WTC11 (cell line): ENCODE measurements around the gene CARD11. TPM values are rescaled to one million over a fixed set of nuclear protein-coding genes. Genes with fewer than 3 reads are reported as not detected.

Source experiments
- ATAC-seq: fragments of 200-7000 bp; cut with Tn5 transposase; 2 replicates; pipeline ENCODE4 v1.10.0; 2021; ENCODE audit warnings: mild to moderate bottlenecking, moderate library complexity
- CTCF ChIA-PET: fragments of 300-600 bp; sonication (Branson Sonifier 250); formaldehyde crosslinking; loops from one replicate; lab custom pipeline; 2021; ENCODE audit warnings: antibody characterized with exemption; lab: Charles Lee
- POLR2A ChIA-PET: fragments of 350-600 bp; sonication (Branson Sonifier 250); formaldehyde crosslinking; loops from one replicate; lab custom pipeline; 2021; ENCODE audit warnings: antibody characterized with exemption; lab: Charles Lee
- DNase-seq: peaks from one replicate; pipeline ENCODE4 v3.0.0; 2021; ENCODE audit warnings: low spot score
- H3K27ac Mint-ChIP-seq: 2 replicates; pipeline ENCODE4 v1.8.0; 2021; ENCODE audit warnings: mixed read lengths
- H3K27me3 Mint-ChIP-seq: 2 replicates; pipeline ENCODE4 v1.8.0; 2021; ENCODE audit warnings: low read depth, mild to moderate bottlenecking, moderate library complexity, mixed read lengths
- H3K36me3 Mint-ChIP-seq: 2 replicates; pipeline ENCODE4 v1.8.0; 2021; ENCODE audit warnings: mixed read lengths
- H3K4me1 Mint-ChIP-seq: 2 replicates; pipeline ENCODE4 v1.8.0; 2022; ENCODE audit warnings: mixed read lengths
- H3K4me3 Mint-ChIP-seq: 2 replicates; pipeline ENCODE4 v1.8.0; 2021; ENCODE audit warnings: mild to moderate bottlenecking, moderate library complexity, mixed read lengths
- H3K9me3 Mint-ChIP-seq: 2 replicates; pipeline ENCODE4 v1.8.0; 2021; ENCODE audit warnings: mixed read lengths
- ATF1 ChIP-seq: sonication (generic); formaldehyde crosslinking; IDR thresholded peaks from 2 replicates; pipeline ENCODE4 v1.8.1; 2023; ENCODE audit warnings: mild to moderate bottlenecking, moderate library complexity, missing genetic modification reagents
- ATF6 ChIP-seq: sonication (generic); formaldehyde crosslinking; IDR thresholded peaks from 2 replicates; pipeline ENCODE4 v1.8.1; 2023; ENCODE audit warnings: mild to moderate bottlenecking, missing genetic modification reagents
- CBFB ChIP-seq: sonication (generic); formaldehyde crosslinking; IDR thresholded peaks from 2 replicates; pipeline ENCODE4 v1.8.1; 2022; ENCODE audit warnings: mild to moderate bottlenecking, low read depth, missing genetic modification reagents
- CDX4 ChIP-seq: fragments of 250-450 bp; sonication (Bioruptor Pico); IDR thresholded peaks from 2 replicates; pipeline ENCODE4 v1.9.0; 2021; ENCODE audit warnings: moderate library complexity, mild to moderate bottlenecking, inconsistent platforms, borderline replicate concordance
- CREB1 ChIP-seq: sonication (generic); formaldehyde crosslinking; IDR thresholded peaks from 2 replicates; pipeline ENCODE4 v1.8.0; 2023; ENCODE audit warnings: mild to moderate bottlenecking, missing genetic modification reagents
- E2F4 ChIP-seq: sonication (generic); formaldehyde crosslinking; IDR thresholded peaks from 2 replicates; pipeline ENCODE4 v1.8.1; 2022; ENCODE audit warnings: low read depth, mild to moderate bottlenecking, moderate library complexity, missing genetic modification reagents, borderline replicate concordance
- ETV6 ChIP-seq: sonication (generic); formaldehyde crosslinking; IDR thresholded peaks from 2 replicates; pipeline ENCODE4 v1.8.1; 2022; ENCODE audit warnings: mild to moderate bottlenecking, missing genetic modification reagents
- FOXP1 ChIP-seq: sonication (generic); formaldehyde crosslinking; IDR thresholded peaks from 2 replicates; pipeline ENCODE4 v1.8.0; 2022; ENCODE audit warnings: missing genetic modification reagents, mild to moderate bottlenecking, moderate library complexity, borderline replicate concordance
- GTF2I ChIP-seq: fragments of 250-450 bp; sonication (Bioruptor Pico); conservative IDR thresholded peaks from 2 replicates; pipeline ENCODE4 v1.4.0; 2021; ENCODE audit warnings: mild to moderate bottlenecking
- HMGA2 ChIP-seq: fragments of 250-450 bp; sonication (Bioruptor Pico); IDR thresholded peaks from 2 replicates; pipeline ENCODE4 v1.4.0; 2021; ENCODE audit warnings: mild to moderate bottlenecking, moderate library complexity
- IRF2 ChIP-seq: sonication (generic); formaldehyde crosslinking; IDR thresholded peaks from 2 replicates; pipeline ENCODE4 v1.8.0; 2022; ENCODE audit warnings: low read depth, missing genetic modification reagents, borderline replicate concordance
- JUN ChIP-seq: sonication (generic); formaldehyde crosslinking; IDR thresholded peaks from 2 replicates; pipeline ENCODE4 v1.8.0; 2023; ENCODE audit warnings: mild to moderate bottlenecking, missing genetic modification reagents
- MAX ChIP-seq: sonication (generic); formaldehyde crosslinking; IDR thresholded peaks from 2 replicates; pipeline ENCODE4 v1.8.0; 2022; ENCODE audit warnings: mild to moderate bottlenecking, missing genetic modification reagents
- MXD4 ChIP-seq: fragments of 250-450 bp; sonication (Bioruptor Pico); IDR thresholded peaks from 2 replicates; pipeline ENCODE4 v1.8.0; 2021; ENCODE audit warnings: mild to moderate bottlenecking, moderate library complexity, borderline replicate concordance
- NR2C2 ChIP-seq: sonication (generic); formaldehyde crosslinking; IDR thresholded peaks from 2 replicates; pipeline ENCODE4 v1.8.0; 2022; ENCODE audit warnings: mild to moderate bottlenecking, missing genetic modification reagents
- OVOL2 ChIP-seq: fragments of 250-450 bp; sonication (Bioruptor Pico); IDR thresholded peaks from 2 replicates; pipeline ENCODE4 v1.9.0; 2021; ENCODE audit warnings: mild to moderate bottlenecking, borderline replicate concordance
- RORB ChIP-seq: fragments of 250-450 bp; sonication (Bioruptor Pico); IDR thresholded peaks from 2 replicates; pipeline ENCODE4 v1.9.0; 2021; ENCODE audit warnings: mild to moderate bottlenecking
- SMAD4 ChIP-seq: sonication (generic); formaldehyde crosslinking; IDR thresholded peaks from 2 replicates; pipeline ENCODE4 v1.8.0; 2022; ENCODE audit warnings: mild to moderate bottlenecking, missing genetic modification reagents
- SOX15 ChIP-seq: fragments of 250-450 bp; sonication (Bioruptor Pico); IDR thresholded peaks from 2 replicates; pipeline ENCODE4 v1.9.0; 2021; ENCODE audit warnings: mild to moderate bottlenecking
- TEAD1 ChIP-seq: sonication (generic); formaldehyde crosslinking; IDR thresholded peaks from 2 replicates; pipeline ENCODE4 v1.8.0; 2022; ENCODE audit warnings: mild to moderate bottlenecking, missing genetic modification reagents
- USF1 ChIP-seq: sonication (generic); formaldehyde crosslinking; IDR thresholded peaks from 2 replicates; pipeline ENCODE4 v1.8.0; 2022; ENCODE audit warnings: mild to moderate bottlenecking, missing genetic modification reagents
- ZNF232 ChIP-seq: sonication (generic); formaldehyde crosslinking; IDR thresholded peaks from 2 replicates; pipeline ENCODE4 v1.8.0; 2022; ENCODE audit warnings: mild to moderate bottlenecking, missing genetic modification reagents
- ZNF263 ChIP-seq: sonication (generic); formaldehyde crosslinking; IDR thresholded peaks from 2 replicates; pipeline ENCODE4 v1.8.1; 2022; ENCODE audit warnings: low read depth, mild to moderate bottlenecking, moderate library complexity, missing genetic modification reagents
- ZNF281 ChIP-seq: sonication (generic); formaldehyde crosslinking; IDR thresholded peaks from 2 replicates; pipeline ENCODE4 v1.8.0; 2023; ENCODE audit warnings: mild to moderate bottlenecking, missing genetic modification reagents
- ZNF317 ChIP-seq: sonication (generic); formaldehyde crosslinking; IDR thresholded peaks from 2 replicates; pipeline ENCODE4 v1.8.1; 2023; ENCODE audit warnings: low read depth, mild to moderate bottlenecking, moderate library complexity, missing genetic modification reagents, borderline replicate concordance
- ZNF416 ChIP-seq: fragments of 250-450 bp; sonication (Bioruptor Pico); IDR thresholded peaks from 2 replicates; pipeline ENCODE4 v1.9.0; 2021; ENCODE audit warnings: mild to moderate bottlenecking, inconsistent platforms
- ZNF425 ChIP-seq: fragments of 250-450 bp; sonication (Bioruptor Pico); conservative IDR thresholded peaks from 2 replicates; pipeline ENCODE4 v1.9.0; 2021; ENCODE audit warnings: mild to moderate bottlenecking
- total RNA-seq: library from RNA; stranded (reverse); gene quantifications from 3 replicates; pipeline ENCODE4 v1.2.3, GENCODE V29; 2021

CARD11 gene
- total RNA-seq, 1 experiment from 2014 or later, result 40.8 TPM

- CTCF ChIA-PET, result interaction anchor here (0.7 to 1.1 kb wide), 3 partner anchors 9 to 172 kb away, joined by 3 to 7 read pairs (median 6); no protein-coding TSS in a partner anchor
- peaks cover 14% of the 10 kb centered on the region for H3K4me1 Mint-ChIP-seq
- H3K4me3 Mint-ChIP-seq, result no peak overlapping the region
- DNase-seq, result no peak
- no peaks in the 10 kb centered on the region; the same call in 1 of the 2 replicates for H3K27me3 Mint-ChIP-seq
- peaks cover 42% of the 10 kb centered on the region for H3K9me3 Mint-ChIP-seq
- no peak overlapping the region for H3K27ac Mint-ChIP-seq
- no peak for ATAC-seq
- TF ChIP-seq ATF6 (CRISPR knock-in tag), result no peak
- no peak for TF ChIP-seq TEAD1
- no peak for TF ChIP-seq CREB1 (CRISPR knock-in tag)
- no peak for TF ChIP-seq MXD4 (CRISPR knock-in tag)
- TF ChIP-seq ATF1 (CRISPR knock-in tag), result no peak
- no peak for TF ChIP-seq CDX4 (CRISPR knock-in tag)
- TF ChIP-seq ETV6, result no peak
- no peak for TF ChIP-seq GTF2I (CRISPR knock-in tag)
- TF ChIP-seq FOXP1 (CRISPR knock-in tag), result no peak
- no peak for TF ChIP-seq ZNF416 (CRISPR knock-in tag)
- TF ChIP-seq NR2C2 (CRISPR knock-in tag), result no peak
- no peak for TF ChIP-seq SMAD4
- no peak for TF ChIP-seq ZNF281 (CRISPR knock-in tag)
- TF ChIP-seq ZNF263, result no peak
- no peak for TF ChIP-seq ZNF317 (CRISPR knock-in tag)
- no peak for TF ChIP-seq JUN (CRISPR knock-in tag)
- TF ChIP-seq RORB, result no peak
- no peak for TF ChIP-seq USF1 (CRISPR knock-in tag)
- H3K36me3 Mint-ChIP-seq, result peaks cover 10% of the 10 kb centered on the region
- POLR2A ChIA-PET, result no interaction called here
These were observed 30.8 kb upstream of the CARD11 start for GRCh38 chr7:3074459-3074821.

GRCh38 chr7:3073763-3074458 is 30.2 kb upstream of the CARD11 start:
- DNase-seq (no peak), ATAC-seq (no peak)
- Mint-ChIP-seq H3K27ac (no peak overlapping the region), H3K4me3 (no peak overlapping the region), H3K36me3 (peaks cover 10% of the 10 kb centered on the region), H3K4me1 (peaks cover 15% of the 10 kb centered on the region), H3K9me3 (peaks cover 43% of the 10 kb centered on the region), H3K27me3 (no peaks in the 10 kb centered on the region)
- ChIA-PET CTCF (interaction anchor here (0.7 to 1.1 kb wide), 3 partner anchors 8 to 172 kb away, joined by 3 to 7 read pairs (median 6); no protein-coding TSS in a partner anchor), POLR2A (interaction anchor here (0.7 kb wide), 1 partner anchor 367 kb away, joined by 5 read pairs; no protein-coding TSS in a partner anchor)
- TF ChIP-seq MAX (no peak), HMGA2 (no peak), E2F4 (CRISPR knock-in tag) (no peak), ZNF263 (no peak), OVOL2 (CRISPR knock-in tag) (no peak), CBFB (CRISPR knock-in tag) (no peak), ZNF232 (no peak), IRF2 (CRISPR knock-in tag) (no peak), ETV6 (no peak), ZNF425 (CRISPR knock-in tag) (no peak), SOX15 (CRISPR knock-in tag) (no peak), ATF1 (CRISPR knock-in tag) (no peak)
